Skeletal muscle tissue (tissue), 4 donors: ENCODE measurements around the gene TRMT112. TPM values are rescaled to one million over a fixed set of nuclear protein-coding genes. Genes with fewer than 3 reads are reported as not detected.

Source experiments
- H3K27ac ChIP-seq: one replicate; pipeline ENCODE4 v1.7.0; 2013; ENCODE audit warnings: mild to moderate bottlenecking, low read depth, low read length, inconsistent platforms
- H3K27me3 ChIP-seq, 3 donors: one replicate each; pipeline ENCODE4 v1.7.0; 2013; ENCODE audit warnings: low read length in 3 of 3; ENCODE audit not compliant: control insufficient read depth in 3 of 3, insufficient read depth in 3 of 3
- H3K36me3 ChIP-seq, 3 donors: one replicate each; pipeline ENCODE4 v1.7.0; 2013; ENCODE audit warnings: low read length in 3 of 3; ENCODE audit not compliant: control insufficient read depth in 3 of 3, insufficient read depth in 3 of 3
- H3K4me1 ChIP-seq, 3 donors: one replicate each; pipeline ENCODE4 v1.7.0; 2013; ENCODE audit warnings: low read length in 3 of 3, mild to moderate bottlenecking in 3 of 3; ENCODE audit not compliant: control insufficient read depth in 3 of 3, insufficient read depth in 3 of 3
- H3K4me3 ChIP-seq, 3 donors: one replicate each; pipeline ENCODE4 v1.7.0; 2013; ENCODE audit warnings: low read length in 3 of 3
- H3K9ac ChIP-seq, 3 donors: one replicate each; pipeline ENCODE4 v1.7.0; 2013; ENCODE audit warnings: low read length in 3 of 3, mild to moderate bottlenecking in 3 of 3, moderate library complexity in 2 of 3, low read depth in 1 of 3
- H3K9me3 ChIP-seq, 3 donors: one replicate each; pipeline ENCODE4 v1.7.0; 2013; ENCODE audit warnings: low read length in 3 of 3; ENCODE audit not compliant: control insufficient read depth in 3 of 3
- total RNA-seq: library from RNA; depleted of rRNA; stranded (reverse); fragments of >200 nt; gene quantifications from one replicate; pipeline ENCODE4 v1.2.3, GENCODE V29; 2014
- donor health status: Osteomylitis.

The TRMT112 gene
- total RNA-seq, 1 donor from 2014 or later = 247 TPM

DNA sequence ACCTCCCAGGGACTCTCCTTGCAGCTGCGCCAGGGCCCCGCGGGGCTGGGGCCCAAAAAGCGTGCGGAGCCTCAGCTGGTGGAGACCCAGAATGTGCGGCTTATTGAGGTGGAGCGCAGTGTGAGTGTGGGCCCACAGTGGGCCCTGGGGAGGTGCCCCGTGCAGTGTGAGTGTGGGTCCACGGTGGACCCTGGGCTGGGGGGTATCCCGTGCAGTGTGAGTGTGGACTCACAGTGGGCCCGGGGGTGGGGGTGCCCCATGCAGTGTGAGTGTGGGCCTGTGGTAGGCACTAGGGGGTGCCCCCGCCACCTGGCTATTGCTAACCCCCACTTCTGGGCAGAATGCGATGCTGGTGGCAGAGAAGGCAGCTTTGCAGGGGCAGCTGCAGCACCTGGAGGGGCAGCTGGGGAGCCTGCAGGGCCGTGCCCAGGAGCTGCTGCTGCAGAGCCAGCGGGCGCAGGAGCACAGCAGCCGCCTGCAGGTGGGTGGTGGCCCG is 33.8 kb upstream of the TRMT112 start:
- no peaks in the 10 kb centered on the region for H3K36me3 ChIP-seq
- H3K4me1 ChIP-seq = peaks cover 8 to 9% (median 8%) of the 10 kb centered on the region in 3 donors
- no peak overlapping the region for H3K9ac ChIP-seq
- H3K9me3 ChIP-seq = no peaks in the 10 kb centered on the region
- H3K4me3 ChIP-seq = no peak overlapping the region
- no peak overlapping the region for H3K27ac ChIP-seq
- H3K27me3 ChIP-seq = peaks cover 0 to 15% (median 5%) of the 10 kb centered on the region in 3 donors

DNA sequence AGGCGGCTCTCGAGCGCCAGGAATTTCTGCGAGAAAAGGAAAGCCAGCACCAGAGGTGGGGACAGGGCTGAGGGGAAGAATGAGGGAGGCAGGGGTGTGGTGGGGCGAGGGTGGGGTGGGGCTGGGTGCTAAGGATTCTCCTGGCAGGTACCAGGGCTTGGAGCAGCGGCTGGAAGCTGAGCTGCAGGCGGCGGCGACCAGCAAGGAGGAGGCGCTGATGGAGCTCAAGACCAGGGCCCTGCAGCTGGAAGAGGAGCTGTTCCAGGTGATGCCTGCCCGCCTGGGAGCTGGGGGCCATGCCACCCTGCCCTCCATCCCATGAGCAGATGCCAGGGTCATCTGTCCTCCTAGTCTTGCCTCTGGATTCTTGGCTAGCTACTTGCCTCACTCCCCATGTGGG is 32.0 kb upstream of the TRMT112 start:
- no peaks in the 10 kb centered on the region for H3K36me3 ChIP-seq
- H3K27ac ChIP-seq = no peak overlapping the region
- peaks cover 0 to 15% (median 5%) of the 10 kb centered on the region in 3 donors for H3K27me3 ChIP-seq
- no peaks in the 10 kb centered on the region for H3K9me3 ChIP-seq
- no peak overlapping the region for H3K9ac ChIP-seq
- no peak overlapping the region for H3K4me3 ChIP-seq
- no peaks in the 10 kb centered on the region for H3K4me1 ChIP-seq

DNA sequence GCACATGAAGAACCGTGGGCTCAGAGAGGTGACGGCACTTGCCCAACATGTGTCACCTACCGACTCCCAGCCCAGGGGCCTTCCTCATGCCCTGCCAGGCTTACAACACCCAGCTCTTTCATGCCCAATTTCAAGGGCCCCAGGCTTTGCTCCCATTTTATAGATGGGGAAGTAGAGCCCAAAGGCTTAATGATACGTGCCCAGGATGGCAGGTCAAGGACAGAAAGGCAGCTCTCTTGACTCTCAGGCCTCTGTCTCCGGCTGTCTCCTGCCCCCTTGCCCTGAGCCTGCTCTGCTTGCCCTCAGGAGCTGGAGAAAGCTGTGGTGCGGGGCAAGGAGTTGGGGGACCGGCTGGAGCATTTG is 31.6 kb upstream of the TRMT112 start:
- H3K4me1 ChIP-seq = no peaks in the 10 kb centered on the region
- H3K27me3 ChIP-seq = peaks cover 0 to 11% (median 5%) of the 10 kb centered on the region in 3 donors
- H3K27ac ChIP-seq = no peak overlapping the region
- no peaks in the 10 kb centered on the region for H3K9me3 ChIP-seq
- H3K9ac ChIP-seq = no peak overlapping the region
- no peaks in the 10 kb centered on the region for H3K36me3 ChIP-seq
- no peak overlapping the region for H3K4me3 ChIP-seq

DNA sequence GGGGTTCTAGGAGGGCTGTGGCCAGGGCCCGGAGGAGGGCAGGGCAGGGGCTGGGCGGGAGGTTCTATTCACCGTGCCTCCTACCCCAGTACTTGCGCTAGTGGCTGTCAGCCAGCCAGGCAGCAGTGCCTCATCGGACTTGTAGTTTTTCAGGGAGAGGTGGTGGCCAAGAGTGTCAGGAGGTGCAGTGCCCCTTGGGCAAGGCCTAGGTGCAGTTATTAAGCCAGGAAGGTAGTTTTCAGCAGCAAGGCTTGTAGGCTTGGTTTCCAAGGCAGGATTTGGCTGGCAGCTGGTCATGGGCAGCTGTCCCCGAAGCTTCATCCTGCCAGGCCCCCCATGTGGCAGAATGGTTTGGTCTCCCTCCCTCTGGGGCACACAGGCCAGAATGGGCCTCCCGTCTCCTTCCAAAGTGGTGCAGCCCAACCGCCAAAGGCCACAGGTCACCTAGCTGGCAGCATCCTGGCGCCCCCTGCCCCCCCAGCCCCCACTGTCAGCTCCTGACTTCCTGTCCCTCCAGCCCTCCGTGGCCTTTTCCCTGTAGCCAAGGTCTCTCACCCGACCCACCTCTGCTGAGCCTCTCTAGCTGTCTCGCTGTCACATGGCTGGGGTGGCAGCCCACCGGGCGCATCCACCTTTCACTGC is 31.1 kb upstream of the TRMT112 start:
- no peaks in the 10 kb centered on the region for H3K4me1 ChIP-seq
- H3K27me3 ChIP-seq = peaks cover 0 to 10% (median 3%) of the 10 kb centered on the region in 3 donors
- no peak overlapping the region for H3K9ac ChIP-seq
- H3K4me3 ChIP-seq = no peak overlapping the region
- H3K27ac ChIP-seq = no peak overlapping the region
- H3K36me3 ChIP-seq = no peaks in the 10 kb centered on the region
- no peaks in the 10 kb centered on the region for H3K9me3 ChIP-seq

DNA sequence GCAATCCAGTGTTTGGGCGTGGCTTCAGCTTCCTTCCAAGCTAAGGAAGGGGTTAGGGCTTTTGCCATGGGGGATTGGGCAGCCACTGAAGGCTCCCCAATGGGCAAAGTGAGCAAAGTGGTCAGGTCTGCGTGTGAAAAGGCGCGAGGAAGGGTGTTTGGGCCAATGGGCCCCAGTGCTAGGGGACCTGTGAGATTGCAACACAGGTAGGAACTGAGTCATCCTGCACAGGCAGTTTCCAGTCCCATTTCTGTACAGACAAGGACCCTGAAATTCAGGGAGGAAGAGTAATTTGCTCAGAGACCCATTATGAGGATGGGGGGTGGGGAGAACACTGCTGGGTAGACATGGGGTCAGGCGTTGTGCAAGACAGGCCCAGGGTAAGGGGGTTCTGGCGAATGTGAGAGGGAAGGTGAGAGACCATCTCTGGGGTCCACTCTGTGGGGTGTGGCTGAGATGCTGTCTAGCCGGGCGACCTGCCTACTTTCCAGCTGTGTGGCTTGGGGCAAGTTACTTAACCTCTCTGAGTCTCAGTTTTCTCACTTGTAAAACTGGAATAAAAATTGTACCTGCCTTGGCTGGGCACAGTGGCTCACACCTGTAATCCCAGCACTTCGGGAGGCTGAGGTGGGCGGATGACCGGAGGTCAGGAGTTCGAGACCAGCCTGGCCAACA is 30.0 kb upstream of the TRMT112 start:
- Histone ChIP-seq H3K27me3 (peaks cover 0 to 4% (median 0%) of the 10 kb centered on the region in 3 donors), H3K9ac (no peak overlapping the region), H3K27ac (no peak overlapping the region), H3K9me3 (no peaks in the 10 kb centered on the region), H3K4me3 (no peak overlapping the region), H3K4me1 (peaks cover 0 to 5% (median 2%) of the 10 kb centered on the region in 3 donors), H3K36me3 (no peaks in the 10 kb centered on the region)

DNA sequence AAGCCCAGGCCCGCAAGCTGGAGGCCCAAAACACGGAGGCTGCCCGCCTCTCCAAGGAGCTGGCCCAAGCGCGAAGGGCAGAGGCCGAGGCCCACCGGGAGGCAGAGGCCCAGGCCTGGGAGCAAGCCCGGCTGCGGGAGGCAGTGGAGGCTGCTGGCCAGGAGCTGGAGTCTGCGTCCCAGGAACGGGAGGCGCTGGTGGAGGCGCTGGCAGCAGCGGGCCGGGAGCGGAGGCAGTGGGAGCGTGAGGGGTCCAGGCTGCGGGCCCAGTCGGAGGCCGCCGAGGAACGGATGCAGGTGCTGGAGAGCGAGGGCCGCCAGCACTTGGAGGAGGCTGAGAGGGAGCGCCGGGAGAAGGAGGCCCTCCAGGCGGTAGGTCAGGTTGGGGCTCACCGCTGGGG is 27.4 kb upstream of the TRMT112 start:
- H3K4me3 ChIP-seq = no peak overlapping the region
- no peaks in the 10 kb centered on the region for H3K36me3 ChIP-seq
- H3K9ac ChIP-seq = no peak overlapping the region
- H3K9me3 ChIP-seq = no peaks in the 10 kb centered on the region
- no peaks in the 10 kb centered on the region for H3K27me3 ChIP-seq
- no peak overlapping the region for H3K27ac ChIP-seq
- H3K4me1 ChIP-seq = peaks cover 6 to 11% (median 7%) of the 10 kb centered on the region in 3 donors

DNA sequence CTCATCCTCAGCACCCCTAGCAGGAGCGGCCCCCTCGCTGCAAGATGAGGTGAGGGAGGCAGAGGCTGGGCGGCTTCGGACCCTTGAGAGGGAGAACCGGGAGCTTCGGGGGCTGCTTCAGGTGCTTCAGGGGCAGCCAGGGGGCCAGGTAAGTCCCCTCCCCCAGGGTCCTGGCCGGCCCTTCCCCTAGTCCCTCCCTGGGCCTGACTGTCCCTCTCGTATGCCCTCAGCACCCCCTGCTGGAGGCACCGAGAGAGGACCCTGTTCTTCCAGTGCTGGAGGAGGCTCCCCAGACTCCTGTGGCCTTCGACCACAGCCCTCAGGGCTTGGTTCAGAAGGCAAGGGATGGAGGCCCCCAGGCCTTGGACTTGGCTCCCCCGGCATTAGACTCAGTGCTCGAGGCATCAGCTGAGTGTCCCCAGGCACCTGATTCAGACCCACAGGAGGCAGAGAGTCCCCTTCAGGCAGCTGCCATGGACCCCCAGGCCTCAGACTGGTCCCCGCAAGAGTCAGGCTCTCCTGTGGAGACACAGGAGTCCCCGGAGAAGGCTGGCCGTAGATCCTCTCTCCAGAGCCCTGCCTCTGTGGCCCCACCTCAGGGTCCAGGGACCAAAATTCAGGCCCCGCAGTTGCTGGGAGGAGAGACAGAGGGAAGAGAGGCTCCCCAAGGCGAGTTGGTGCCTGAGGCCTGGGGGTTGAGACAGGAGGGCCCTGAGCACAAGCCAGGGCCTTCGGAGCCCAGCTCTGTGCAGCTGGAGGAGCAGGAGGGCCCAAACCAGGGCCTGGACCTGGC is 26.6 kb upstream of the TRMT112 start:
- no peaks in the 10 kb centered on the region for H3K27me3 ChIP-seq
- no peak overlapping the region for H3K9ac ChIP-seq
- no peaks in the 10 kb centered on the region for H3K9me3 ChIP-seq
- no peak overlapping the region for H3K27ac ChIP-seq
- H3K36me3 ChIP-seq = no peaks in the 10 kb centered on the region
- peaks cover 6 to 11% (median 7%) of the 10 kb centered on the region in 3 donors for H3K4me1 ChIP-seq
- no peak overlapping the region for H3K4me3 ChIP-seq

DNA sequence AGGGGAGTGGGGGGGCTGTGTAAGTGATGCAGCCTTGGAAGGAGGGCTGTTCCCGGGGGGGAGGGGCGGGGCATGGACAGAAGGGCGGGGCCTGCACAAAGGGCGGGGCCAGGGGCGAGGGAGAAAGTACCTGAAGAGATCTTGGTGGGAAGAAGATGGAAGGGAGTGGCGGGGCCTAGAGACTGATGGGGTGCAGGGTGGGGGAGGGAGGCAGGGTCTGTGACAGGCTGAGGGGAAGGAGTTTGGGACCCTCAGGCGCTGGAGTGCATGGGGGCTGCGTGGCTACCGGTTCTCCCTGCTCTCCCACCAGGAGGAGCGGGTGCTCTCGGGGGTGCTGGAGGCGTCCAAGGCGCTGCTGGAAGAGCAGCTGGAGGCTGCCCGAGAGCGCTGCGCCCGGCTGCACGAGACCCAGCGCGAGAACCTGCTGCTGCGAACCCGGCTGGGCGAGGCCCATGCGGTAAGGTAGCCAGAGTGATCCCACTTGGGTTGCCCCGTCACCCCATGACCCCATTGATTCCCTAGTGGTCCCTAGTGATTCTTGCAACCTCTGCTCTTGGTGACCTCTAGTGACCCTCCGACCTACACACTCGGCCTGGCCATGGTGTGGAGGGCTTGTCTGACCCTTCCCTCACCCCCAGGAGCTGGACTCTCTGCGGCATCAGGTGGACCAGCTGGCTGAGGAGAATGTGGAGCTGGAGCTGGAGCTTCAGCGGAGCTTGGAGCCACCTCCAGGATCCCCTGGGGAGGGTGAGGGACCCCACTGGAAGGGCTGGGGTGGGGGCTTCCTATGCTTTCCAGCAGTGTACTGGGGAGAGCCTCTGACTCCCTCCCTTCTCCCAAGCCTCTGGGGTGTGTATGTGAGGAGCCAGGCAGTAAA is 25.7 kb upstream of the TRMT112 start:
- H3K9ac ChIP-seq = no peak overlapping the region
- peaks cover 6 to 11% (median 7%) of the 10 kb centered on the region in 3 donors for H3K4me1 ChIP-seq
- H3K27me3 ChIP-seq = no peaks in the 10 kb centered on the region
- H3K4me3 ChIP-seq = peak overlapping the region in 1 of 3 donors; percentile 73
- H3K36me3 ChIP-seq = no peaks in the 10 kb centered on the region
- no peak overlapping the region for H3K27ac ChIP-seq
- H3K9me3 ChIP-seq = no peaks in the 10 kb centered on the region
